PC-3 (cell line): ENCODE data around the gene MRPL40.

ENCODE experiments used
- CTCF ChIP-seq: fragments of 300-600 bp; sonication (generic); conservative IDR thresholded peaks from 2 replicates; pipeline ENCODE4 v1.5.1; 2017; ENCODE audit warnings: antibody characterized with exemption, low read depth, mild to moderate bottlenecking, low read length
- EZH2 ChIP-seq: fragments of 300-600 bp; sonication (generic); IDR thresholded peaks from one replicate; pipeline ENCODE4 v1.6.1; 2017; ENCODE audit warnings: antibody characterized with exemption, mild to moderate bottlenecking, low read length; ENCODE audit not compliant: unreplicated experiment
- EZH2phosphoT487 ChIP-seq: fragments of 300-600 bp; sonication (generic); IDR thresholded peaks from 2 replicates; pipeline ENCODE4 v1.6.1; 2018; ENCODE audit warnings: mild to moderate bottlenecking, antibody characterized with exemption, low read length, borderline replicate concordance

GRCh38 chr22:19471572-19471971 is 39.2 kb downstream of the MRPL40 start:
- TF ChIP-seq EZH2phosphoT487 (no peak), CTCF (no peak), EZH2 (no peak)
